AG09319 (cell line): ENCODE results near the gene ARMC9.

Source experiments
- DNase-seq: peaks from one replicate; pipeline ENCODE4 v3.0.0-alpha.2; 2010; ENCODE audit warnings: low read depth; ENCODE audit errors: extremely low read depth
- CTCF ChIP-seq: IDR thresholded peaks from 2 replicates; pipeline ENCODE4 v1.5.1; 2011; ENCODE audit warnings: low read depth, mild to moderate bottlenecking, inconsistent platforms, low read length, moderate library complexity

Gene ARMC9

DNA sequence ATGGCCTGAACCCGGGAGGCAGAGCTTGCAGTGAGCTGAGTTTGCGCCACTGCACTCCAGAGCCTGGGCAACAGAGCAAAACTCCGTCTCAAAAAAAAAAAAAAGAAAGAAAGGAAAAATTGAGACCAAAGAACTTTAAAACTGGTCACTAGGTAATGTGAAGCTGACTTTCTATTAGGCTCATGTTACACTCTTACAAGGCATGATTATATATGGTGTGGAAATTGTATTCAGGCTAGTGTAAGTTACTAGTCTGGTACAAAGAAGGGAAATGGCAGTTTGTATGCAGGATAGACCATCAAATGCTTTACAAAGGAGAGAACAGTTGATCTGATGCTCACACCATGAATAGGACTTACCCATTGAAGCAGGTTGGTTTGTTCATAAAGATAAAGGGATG, 35.4 kb upstream of the ARMC9 start:
- no peak for TF ChIP-seq CTCF
- DNase-seq = no peak

DNA sequence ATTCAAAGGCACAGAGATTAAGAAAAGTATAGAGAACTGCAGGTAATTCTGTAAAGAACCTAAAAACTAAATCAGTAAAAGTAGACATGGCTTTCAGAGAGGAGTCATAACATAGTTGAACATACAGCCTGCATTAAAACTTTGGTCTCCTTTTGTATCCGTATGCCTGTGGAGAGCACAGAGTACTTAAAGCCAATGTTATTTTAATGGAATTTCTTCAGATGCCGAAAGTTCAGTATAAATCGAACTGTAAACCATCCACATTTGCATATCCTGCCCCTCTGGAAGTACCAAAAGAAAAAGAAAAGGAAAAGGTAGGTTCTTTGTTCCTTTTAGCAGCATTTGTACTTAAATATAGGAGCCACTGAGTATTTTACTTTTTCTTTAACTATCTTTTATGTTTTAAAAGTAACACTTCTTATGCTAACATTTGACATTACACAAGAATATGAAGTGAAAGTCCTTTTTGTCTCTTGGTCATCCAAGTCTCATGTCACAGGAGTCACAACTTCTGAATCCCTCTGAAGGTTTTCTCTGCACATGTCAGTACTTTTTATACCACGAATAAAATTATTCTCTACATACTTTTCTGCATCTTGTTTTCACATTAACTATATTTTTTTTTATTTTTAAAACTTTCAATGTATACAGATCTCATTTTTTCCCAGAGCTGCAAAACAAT, 34.9 kb upstream of the ARMC9 start:
- no peak for DNase-seq
- no peak for TF ChIP-seq CTCF

DNA sequence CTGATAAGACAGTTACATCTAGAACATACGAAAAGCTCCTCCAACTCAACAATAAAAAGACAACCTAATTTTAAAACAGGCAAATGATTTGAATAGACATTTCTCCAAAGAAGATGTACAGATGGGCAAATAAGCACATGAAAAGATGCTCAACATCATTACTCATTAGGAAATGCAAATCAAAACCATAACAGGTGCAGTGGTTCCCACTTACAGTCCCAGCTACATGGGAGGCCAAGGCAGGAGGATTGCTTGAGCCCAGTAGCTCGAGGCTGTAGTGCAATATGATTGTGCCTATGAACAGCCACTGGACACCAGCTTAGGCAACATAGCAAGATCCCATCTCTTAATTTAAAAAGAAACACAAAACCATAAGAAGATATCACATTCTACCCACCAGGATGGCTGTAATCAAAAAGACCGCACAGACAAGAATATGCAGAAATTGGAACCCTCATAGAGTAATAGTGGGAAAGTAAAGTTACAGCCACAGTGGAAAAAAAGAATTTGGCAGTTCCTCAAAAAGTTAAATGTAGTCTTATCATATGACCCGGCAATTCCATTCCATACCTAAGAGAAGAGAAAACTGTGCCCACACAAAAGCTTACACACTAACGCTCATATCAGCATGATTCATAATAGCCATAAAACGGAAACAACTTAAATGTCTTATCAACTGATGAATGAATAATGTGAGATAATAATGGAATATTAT, 30.5 kb upstream of the ARMC9 start:
- no peak for TF ChIP-seq CTCF
- no peak for DNase-seq

GRCh38 chr2:231168460-231169139, 29.8 kb upstream of the ARMC9 start:
- no peak for TF ChIP-seq CTCF
- no peak for DNase-seq

GRCh38 chr2:231169488-231169887, 28.9 kb upstream of the ARMC9 start:
- DNase-seq = no peak
- TF ChIP-seq CTCF = no peak

DNA sequence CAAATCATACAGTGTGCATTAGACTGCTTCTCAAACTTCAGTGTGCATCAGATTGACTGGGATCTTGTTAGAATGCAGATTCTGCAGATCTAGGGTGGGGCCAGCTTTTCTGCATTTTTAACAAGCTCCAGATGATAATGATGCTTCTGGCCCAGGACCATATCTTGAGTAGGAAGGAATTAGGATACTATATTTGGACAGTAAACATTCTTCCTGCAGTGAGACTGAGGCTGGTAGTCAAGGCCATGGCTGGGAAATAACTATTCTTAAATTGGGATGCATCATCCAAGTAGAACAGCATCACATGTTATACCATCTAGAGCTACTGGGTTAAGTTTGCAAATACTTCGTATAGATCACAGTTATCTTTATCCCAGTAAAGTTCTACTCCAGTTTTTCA, 28.4 kb upstream of the ARMC9 start:
- no peak for TF ChIP-seq CTCF

GRCh38 chr2:231172025-231172424, 26.4 kb upstream of the ARMC9 start:
- no peak for TF ChIP-seq CTCF
- peak; percentile 55 for DNase-seq

More for the DNA sequence above, 28.4 kb upstream of the ARMC9 start:
- peak; percentile 83 for DNase-seq
